Progenitor cell of endocrine pancreas (in vitro differentiated cells): ENCODE results near the gene TRPV4. TPM values are rescaled to one million over a fixed set of nuclear protein-coding genes. Genes with fewer than 3 reads are reported as not detected.

Experiments used
- DNase-seq: peaks from one replicate; pipeline ENCODE4 v3.0.0; 2021; ENCODE audit warnings: low spot score; ENCODE audit not compliant: unreplicated experiment
- H3K27ac Mint-ChIP-seq: 2 replicates; pipeline ENCODE4 v1.8.0; 2021; ENCODE audit warnings: mild to moderate bottlenecking, moderate library complexity, mixed read lengths
- H3K27me3 Mint-ChIP-seq: 2 replicates; pipeline ENCODE4 v1.8.0; 2021; ENCODE audit warnings: mixed read lengths
- H3K36me3 Mint-ChIP-seq: 2 replicates; pipeline ENCODE4 v1.8.0; 2022; ENCODE audit warnings: mixed read lengths; ENCODE audit not compliant: insufficient read depth
- H3K4me1 Mint-ChIP-seq: 2 replicates; pipeline ENCODE4 v1.8.0; 2021; ENCODE audit warnings: low read depth, mixed read lengths
- H3K4me3 Mint-ChIP-seq: 2 replicates; pipeline ENCODE4 v1.8.0; 2021; ENCODE audit warnings: low read depth, mild to moderate bottlenecking, moderate library complexity, mixed read lengths
- H3K9me3 Mint-ChIP-seq: 2 replicates; pipeline ENCODE4 v1.8.0; 2021; ENCODE audit warnings: low read depth, mixed read lengths
- total RNA-seq: library from RNA; stranded (reverse); gene quantifications from 2 replicates; pipeline ENCODE4 v1.2.1, GENCODE V29; 2021
- TF ChIP-seq, protein P1 (sequence below): fragments of 200-600 bp; sonication (generic); IDR thresholded peaks from one replicate; pipeline ENCODE4 v1.5.0; 2021; ENCODE audit warnings: antibody characterized with exemption, mild to moderate bottlenecking; ENCODE audit not compliant: unreplicated experiment

TRPV4 gene
- total RNA-seq, 1 donor from 2014 or later, result 5.2 TPM

DNA sequence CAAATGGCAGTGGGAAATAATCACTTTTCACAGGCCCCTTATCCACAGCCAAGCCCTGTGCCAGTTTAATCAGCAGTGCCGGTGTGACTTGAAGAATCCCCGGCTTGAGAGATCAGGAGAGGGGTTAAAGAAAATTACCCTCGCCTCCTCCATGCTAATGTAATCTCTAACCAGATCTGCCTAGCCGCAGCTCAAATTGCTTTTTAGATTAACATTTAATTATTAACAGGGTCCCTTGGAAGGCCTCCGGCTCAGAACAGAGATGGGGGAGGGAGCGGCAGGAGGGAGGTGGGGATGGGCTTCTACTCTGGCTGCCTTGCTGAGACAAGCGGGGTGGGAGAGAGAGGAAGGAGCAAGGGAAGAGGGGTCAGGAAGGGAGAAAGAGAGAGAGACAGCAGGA, 95.6 kb downstream of the TRPV4 start:
- DNase-seq, result peak; percentile 10
- Mint-ChIP-seq H3K27ac (peak overlapping the region; percentile 59), H3K27me3 (peaks cover 24% of the 10 kb centered on the region), H3K4me1 (peaks cover 31% of the 10 kb centered on the region), H3K4me3 (peak overlapping the region; percentile 7), H3K36me3 (no peaks in the 10 kb centered on the region), H3K9me3 (no peaks in the 10 kb centered on the region)
- TF ChIP-seq, protein P1, sequence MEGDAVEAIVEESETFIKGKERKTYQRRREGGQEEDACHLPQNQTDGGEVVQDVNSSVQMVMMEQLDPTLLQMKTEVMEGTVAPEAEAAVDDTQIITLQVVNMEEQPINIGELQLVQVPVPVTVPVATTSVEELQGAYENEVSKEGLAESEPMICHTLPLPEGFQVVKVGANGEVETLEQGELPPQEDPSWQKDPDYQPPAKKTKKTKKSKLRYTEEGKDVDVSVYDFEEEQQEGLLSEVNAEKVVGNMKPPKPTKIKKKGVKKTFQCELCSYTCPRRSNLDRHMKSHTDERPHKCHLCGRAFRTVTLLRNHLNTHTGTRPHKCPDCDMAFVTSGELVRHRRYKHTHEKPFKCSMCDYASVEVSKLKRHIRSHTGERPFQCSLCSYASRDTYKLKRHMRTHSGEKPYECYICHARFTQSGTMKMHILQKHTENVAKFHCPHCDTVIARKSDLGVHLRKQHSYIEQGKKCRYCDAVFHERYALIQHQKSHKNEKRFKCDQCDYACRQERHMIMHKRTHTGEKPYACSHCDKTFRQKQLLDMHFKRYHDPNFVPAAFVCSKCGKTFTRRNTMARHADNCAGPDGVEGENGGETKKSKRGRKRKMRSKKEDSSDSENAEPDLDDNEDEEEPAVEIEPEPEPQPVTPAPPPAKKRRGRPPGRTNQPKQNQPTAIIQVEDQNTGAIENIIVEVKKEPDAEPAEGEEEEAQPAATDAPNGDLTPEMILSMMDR, result no peak

DNA sequence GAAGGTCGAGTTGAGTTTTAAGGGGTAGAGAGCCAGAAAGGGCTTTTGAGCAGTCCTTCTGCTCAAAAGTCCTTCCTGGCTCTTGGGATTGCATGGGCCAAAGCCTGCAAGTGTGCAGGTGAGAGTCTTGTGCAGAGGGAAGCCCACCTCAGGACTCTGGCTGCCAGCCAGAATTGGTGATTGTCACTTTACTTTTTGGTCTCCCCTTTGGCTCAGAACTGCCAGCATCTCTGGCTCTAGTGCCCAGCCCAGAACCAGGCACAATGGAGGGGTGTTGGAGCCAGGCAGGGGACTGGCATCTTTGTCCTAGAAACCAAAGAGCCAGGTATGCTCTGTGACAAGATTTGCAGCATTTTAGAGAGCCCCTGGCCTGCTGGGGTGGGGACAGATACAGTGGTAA, 96.1 kb downstream of the TRPV4 start:
- Mint-ChIP-seq H3K36me3 (no peaks in the 10 kb centered on the region), H3K4me1 (peaks cover 31% of the 10 kb centered on the region), H3K27ac (no peak overlapping the region), H3K27me3 (peaks cover 24% of the 10 kb centered on the region), H3K4me3 (no peak overlapping the region), H3K9me3 (no peaks in the 10 kb centered on the region)
- TF ChIP-seq, protein P1, result no peak
- DNase-seq, result no peak

DNA sequence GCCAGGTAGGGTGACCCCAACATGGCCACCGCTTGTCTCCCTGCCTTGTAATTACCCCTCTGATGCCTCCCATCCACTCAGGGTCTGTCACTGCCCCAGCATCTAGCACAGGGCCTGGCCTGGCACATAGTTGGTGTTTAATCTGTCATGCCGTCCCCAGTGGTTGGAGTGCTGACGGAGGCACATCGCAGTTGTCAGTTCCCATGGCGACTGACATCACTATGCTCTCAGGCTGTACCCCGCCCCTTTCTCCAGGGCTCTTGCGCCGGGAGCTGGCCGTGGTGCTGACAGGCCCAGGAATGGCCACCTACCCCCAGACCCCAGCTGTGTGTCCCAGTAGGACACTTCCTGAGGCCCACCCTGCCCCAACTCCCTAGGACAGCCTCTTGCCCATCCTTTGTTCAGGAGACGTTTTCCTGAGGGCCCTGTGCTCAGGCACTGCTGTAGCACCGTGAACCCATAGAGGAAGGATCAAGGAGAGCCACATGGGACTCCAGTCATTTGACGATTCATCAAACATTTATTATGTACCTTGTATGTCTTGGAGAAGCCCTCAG, 96.6 kb downstream of the TRPV4 start:
- Mint-ChIP-seq H3K27me3 (peaks cover 24% of the 10 kb centered on the region), H3K9me3 (no peaks in the 10 kb centered on the region), H3K27ac (peak overlapping the region; percentile 4), H3K36me3 (no peaks in the 10 kb centered on the region), H3K4me1 (peaks cover 31% of the 10 kb centered on the region), H3K4me3 (no peak overlapping the region)
- TF ChIP-seq, protein P1, result no peak
- peak; percentile 67 for DNase-seq

DNA sequence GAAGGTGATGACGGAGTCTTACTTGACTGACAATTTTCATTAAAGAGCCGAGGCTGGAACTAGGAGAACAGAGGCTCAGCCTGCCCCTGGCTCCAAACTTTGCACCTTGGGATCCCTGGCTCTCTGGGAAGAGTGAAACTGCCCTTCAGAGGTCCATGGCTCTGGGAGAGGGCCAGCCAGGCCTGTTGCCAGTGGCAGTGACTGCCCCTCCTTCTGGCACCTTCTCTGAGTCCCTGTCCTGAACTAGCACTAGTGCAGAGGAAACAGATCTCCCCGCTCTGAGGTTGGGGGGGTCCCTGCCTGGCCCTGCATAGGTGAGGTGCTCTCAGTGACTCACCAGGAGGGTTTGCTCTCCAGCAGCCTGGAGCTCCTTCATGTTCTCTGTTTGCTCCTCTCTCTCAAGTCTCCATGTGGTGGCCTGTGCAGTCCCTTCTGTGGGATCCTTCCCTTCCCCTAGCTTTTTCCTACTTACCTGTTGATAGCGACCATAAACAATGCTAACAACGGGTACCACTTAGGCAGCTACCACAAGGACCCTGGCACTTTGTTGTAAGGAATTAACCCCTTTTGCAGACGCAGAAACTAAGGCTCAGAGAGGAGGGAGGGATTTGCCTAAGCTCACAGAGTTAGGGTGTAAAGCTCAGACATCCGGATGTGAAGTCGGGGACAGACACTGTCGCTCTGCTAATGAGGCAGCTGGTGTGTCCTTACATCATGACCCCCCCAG, 97.2 kb downstream of the TRPV4 start:
- Mint-ChIP-seq H3K4me3 (no peak overlapping the region), H3K27me3 (peaks cover 24% of the 10 kb centered on the region), H3K27ac (peak overlapping the region; percentile 4), H3K36me3 (no peaks in the 10 kb centered on the region), H3K9me3 (no peaks in the 10 kb centered on the region), H3K4me1 (peaks cover 31% of the 10 kb centered on the region)
- DNase-seq, result peak; percentile 8
- TF ChIP-seq, protein P1, result no peak

DNA sequence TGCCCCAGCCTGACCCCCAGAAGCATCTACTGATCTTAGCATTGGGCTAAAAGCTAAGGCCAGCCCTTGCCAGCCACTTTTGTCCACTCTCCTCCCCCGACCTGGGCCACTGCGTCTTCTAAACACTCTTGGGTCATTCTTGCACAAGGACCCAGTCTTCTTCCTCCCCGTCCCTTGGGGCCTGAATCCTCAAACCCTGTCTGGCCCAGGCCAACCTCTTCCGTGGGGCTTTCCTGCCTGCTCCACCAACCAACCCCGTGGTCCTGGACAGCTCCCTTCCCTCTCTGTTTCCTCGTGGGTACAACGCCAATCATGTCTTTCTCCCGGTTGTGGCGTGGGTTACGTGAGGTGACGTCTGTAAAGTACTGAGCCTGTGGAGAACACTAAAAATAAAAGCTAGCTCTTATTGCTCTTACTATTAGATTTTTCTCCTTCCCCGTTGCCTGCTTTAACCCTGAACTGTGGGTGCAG, 98.1 kb downstream of the TRPV4 start:
- H3K4me1 Mint-ChIP-seq, result peaks cover 26% of the 10 kb centered on the region
- no peaks in the 10 kb centered on the region for H3K9me3 Mint-ChIP-seq
- TF ChIP-seq, protein P1, result no peak
- DNase-seq, result peak; percentile 6
- H3K27me3 Mint-ChIP-seq, result peaks cover 18% of the 10 kb centered on the region
- no peak overlapping the region for H3K4me3 Mint-ChIP-seq
- H3K36me3 Mint-ChIP-seq, result no peaks in the 10 kb centered on the region
- H3K27ac Mint-ChIP-seq, result no peak overlapping the region
